Activated CD4-positive, CD25-positive, alpha-beta regulatory T cell treated with anti-CD3 and anti-CD28 coated beads, Interleukin-2, amount 50 U/mL, for 72 hours (primary cell): Measurements from ENCODE around the gene ALDH4A1.
"Not testable (repeated sequence)": the region's sequence is repeated elsewhere in the genome, so short reads cannot be mapped to it uniquely, and the experiment has no call there.

Experiments used
- DNase-seq: peaks from one replicate; pipeline ENCODE4 v3.0.0; 2021

ALDH4A1 gene

GRCh38 chr1:18875107-18875795 lies 27.1 kb downstream of the ALDH4A1 start:
- DNase-seq, result peak; percentile 73

DNA sequence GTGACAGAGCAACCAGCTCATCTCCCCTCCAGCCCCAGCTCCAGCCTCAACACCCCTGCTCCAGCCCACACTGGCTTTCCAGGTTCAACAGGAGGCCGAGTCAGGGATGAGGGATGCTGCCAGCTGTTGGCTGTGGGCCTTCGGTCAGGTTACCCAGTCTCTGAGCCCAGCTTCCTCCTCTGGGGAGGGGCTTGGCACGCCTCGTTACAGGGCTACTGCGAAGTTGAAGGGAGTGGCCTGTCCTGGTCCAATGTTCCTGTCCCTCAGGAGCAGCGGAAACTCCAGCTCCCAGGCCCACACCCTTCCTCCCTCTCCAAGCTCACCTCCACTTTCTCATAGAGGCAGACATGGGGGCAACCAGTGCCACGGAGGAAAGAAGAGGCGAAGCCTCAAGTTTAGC lies 27.8 kb downstream of the ALDH4A1 start:
- DNase-seq, result no peak

DNA sequence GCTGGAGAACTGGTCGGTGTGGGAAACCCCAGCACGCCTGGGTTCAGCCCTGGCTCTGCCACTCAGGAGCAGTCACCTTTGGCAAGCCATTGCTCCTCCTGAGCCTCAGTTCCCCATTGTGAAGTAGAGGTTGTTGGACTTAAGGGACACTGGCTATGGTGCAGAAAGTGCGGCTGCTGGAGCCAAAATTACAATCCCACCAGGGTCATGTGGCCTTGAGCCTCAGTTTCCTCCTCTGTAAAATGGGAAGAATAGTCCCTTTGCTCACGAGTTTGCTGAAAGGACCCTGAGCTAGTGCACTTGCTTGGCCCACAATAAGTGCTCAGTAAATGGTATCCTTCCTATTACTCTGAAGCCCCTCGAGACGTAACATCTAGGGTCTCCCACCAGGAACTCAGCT lies 28.3 kb downstream of the ALDH4A1 start:
- no peak for DNase-seq

- DNase-seq, result no peak
These were observed 30.2 kb downstream of the ALDH4A1 start for GRCh38 chr1:18872071-18872611.

GRCh38 chr1:18871401-18872070 lies 30.8 kb downstream of the ALDH4A1 start:
- DNase-seq, result no peak

DNA sequence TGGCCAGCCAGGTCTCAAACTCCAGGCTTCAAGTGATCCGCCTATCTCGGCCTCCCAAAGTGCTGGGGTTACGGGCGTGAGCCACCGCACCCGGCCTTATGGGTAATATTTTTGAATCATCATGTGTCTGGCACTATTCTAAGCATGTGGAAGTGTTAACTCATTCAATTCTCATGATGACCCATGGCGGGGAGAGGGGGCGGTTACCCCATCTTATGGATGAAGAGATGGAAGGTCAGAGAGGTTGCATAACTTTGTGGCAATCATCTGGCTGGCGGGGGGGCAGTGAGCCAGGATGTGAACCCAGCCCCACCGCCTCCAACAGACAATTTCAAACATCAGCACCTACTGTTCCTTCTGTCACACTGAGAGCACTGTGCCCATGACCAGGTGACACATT lies 31.4 kb downstream of the ALDH4A1 start:
- no peak for DNase-seq

GRCh38 chr1:18870595-18870865 lies 31.8 kb downstream of the ALDH4A1 start:
- not testable (repeated sequence) for DNase-seq

DNA sequence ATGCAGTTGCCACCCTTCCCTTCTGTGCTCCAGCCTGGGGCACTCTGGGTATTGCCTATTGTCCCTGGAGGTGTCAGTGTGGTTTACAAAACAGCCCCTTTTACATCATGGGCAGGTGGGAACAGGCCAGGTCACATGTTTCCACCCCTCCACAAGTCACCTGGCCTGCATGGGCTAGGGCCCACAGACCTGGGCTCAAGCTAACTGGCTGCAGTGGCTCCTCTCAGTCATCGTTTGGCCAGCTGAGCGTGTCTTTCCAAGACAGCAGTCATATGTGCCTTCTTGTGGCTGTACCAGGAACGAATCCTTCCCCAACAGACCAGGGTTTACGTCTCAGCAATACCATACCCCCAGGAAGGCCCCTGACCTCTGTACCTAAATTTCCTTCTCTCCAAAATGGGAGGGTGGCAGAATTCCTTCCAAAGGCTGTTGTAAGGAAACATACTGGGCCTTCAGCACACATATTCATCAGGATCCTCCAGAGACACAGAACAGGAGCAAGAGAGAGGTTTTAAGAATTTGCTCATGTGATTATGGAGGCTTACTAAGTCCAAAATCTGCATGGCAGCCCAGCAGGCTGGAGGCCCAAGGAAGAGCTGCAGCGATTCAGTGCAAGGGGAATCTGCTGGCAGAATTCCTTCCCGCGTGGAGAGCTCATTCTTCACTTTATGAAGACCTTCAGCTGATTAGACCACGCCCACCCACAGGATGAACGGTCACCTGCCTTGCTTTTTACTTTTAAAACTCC lies 32.3 kb downstream of the ALDH4A1 start:
- no peak for DNase-seq

DNA sequence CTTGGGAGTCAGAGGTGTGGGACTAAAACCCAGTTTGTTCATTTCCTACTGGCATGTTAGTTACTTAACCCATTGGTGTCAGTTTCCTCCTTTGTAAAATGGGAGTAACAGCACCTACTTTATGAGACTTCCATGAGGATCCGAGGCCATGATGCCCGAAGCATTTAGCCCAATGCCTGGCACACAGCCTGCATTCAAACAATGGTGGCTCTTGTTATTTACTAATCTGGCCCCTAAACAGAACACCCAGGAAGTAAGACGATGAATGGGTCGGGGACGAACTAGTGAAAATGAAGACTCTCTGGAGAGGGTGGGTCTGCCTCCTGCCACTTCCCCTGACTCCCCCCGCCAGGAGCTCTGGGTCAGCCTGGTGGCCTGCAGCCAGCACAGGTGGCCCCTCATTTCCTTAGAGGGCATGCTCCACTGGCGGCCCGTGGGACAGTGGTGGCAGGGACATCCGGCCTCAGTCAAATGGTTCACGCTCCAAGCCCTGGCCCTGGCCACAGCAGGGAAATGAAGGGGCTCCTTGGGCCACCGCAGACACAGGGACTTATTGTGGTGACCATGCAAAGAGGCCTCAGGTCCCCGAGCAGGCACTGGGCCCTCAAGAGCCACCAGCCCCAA lies 33.4 kb downstream of the ALDH4A1 start:
- no peak for DNase-seq

DNA sequence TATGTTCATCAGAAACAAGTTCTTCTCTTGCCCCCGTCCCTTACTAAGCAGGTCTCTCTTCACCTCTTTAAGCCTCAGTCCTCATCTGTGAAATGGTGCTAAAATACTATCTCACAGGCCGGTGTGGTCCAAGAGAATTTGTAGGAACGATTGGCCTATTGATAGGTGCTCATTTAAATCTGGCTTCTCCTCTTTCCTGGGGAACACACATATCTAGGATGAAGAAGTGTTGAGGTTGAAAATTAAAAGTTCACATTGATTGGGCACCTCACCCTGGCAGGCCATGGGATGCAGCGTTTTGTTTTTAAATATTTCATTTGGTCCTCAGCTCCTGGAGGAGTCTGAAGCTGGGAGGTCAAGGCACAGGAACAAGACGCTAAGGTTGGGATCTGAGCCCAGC lies 34.0 kb downstream of the ALDH4A1 start:
- DNase-seq, result no peak

DNA sequence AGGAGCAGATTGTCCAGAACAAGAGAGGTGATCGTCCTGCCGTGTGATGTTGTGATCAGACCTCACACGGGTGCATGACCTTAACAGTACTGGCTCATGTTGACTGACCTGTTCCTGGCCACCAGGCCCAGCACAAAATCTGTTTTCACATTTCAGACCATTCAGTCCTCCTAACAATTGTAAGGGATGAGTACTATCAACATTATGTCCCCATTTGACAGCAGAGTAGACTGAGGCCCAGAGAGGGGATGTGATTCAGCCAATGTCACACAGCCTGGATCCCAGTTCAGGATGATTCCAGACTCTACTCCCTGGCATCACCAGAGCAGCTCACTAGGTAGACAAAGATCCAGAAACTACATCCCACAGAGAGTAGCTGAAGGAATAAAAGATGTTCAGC lies 35.5 kb downstream of the ALDH4A1 start:
- no peak for DNase-seq

GRCh38 chr1:18866314-18866713 lies 36.0 kb downstream of the ALDH4A1 start:
- no peak for DNase-seq

DNA sequence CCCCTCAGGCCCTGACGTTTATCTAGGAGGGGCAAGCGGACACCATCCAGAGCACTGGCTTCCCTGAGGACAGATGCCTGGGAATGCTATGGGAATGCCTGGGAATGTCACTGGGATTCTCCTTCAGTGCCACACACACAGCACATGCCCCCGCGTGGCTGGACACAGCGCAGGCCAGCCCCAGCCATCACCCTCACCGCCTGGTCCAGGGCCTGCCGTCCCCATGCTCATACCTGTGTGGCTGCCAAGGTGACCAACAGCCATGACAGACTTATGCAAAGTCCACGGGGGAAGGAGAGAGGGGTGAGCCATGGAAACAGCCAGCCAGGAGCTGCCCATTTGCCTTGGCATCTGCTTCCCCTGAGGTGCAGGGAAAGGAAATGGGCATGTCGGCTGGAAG lies 37.2 kb downstream of the ALDH4A1 start:
- no peak for DNase-seq

GRCh38 chr1:18861590-18861989 lies 40.8 kb downstream of the ALDH4A1 start:
- DNase-seq, result no peak

DNA sequence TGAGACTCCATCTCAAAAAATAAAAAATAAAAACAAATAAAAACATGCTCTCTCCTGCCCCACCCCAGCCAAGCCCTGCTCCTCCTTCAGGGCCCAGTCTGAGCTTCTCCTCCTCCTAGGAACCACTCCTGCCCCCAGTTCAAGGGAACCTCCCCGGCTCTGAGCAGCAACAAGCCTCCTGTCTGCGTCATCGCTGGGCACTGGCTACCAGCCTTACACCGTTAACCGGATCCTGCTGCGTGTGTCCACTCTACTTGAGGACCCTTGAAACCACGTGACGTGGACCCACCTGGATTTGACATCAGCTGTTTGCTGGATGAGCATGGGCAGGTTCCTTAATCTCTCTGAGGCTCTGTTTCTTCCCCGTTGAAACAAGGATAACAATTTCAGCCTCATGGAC lies 41.3 kb downstream of the ALDH4A1 start:
- DNase-seq, result no peak

GRCh38 chr1:18859560-18859959 lies 42.8 kb downstream of the ALDH4A1 start, which contains the start of gene TAS1R2:
Gene TAS1R2 (minus strand): TSS chr1:18859660. CDS start chr1:18859660, 0 bp downstream.
- DNase-seq, result no peak

DNA sequence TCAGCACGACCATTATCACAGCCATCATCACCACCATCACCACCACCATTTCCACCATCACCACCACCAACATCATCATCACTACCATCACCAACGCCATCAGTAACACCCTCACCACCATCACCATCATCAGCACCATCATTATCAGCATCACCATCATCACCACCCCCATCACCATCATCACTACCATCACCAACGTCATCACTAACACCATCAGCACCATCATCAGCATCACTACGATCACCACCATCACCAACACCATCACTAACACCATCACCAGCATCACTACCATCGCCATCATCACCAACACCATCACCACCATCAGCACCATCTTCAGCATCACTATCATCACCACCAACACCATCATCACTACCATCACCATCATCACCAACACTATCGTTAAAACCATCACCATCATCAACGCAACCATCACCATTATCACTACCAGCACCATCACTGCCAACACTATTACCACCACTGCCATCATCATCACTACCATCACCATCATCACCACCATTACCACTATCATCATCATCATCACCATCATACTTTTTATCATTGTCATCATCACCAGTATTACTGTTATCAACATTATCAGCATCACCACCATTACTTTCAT lies 44.2 kb downstream of the ALDH4A1 start:
- no peak for DNase-seq

- no peak for DNase-seq
These were observed 45.9 kb downstream of the ALDH4A1 start for GRCh38 chr1:18856435-18856834.

DNA sequence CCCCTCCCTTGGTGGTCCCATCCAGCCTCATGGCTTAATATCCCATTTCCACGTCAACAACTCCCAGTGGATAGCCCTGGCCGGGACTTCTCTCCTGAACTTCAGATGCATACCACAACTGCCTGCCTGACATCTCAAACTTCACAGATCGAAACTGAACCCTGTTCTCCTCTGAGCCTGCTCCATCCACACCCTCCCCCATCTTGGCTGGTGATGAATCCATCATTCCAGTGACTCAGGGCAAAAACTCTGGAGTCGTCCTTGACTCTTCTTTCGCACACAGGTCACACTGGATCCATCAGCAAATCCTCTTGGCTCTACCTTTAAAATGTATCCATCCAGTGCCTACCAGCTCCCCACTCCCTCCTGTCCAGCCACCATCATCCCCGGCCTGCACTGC lies 46.8 kb downstream of the ALDH4A1 start:
- no peak for DNase-seq

DNA sequence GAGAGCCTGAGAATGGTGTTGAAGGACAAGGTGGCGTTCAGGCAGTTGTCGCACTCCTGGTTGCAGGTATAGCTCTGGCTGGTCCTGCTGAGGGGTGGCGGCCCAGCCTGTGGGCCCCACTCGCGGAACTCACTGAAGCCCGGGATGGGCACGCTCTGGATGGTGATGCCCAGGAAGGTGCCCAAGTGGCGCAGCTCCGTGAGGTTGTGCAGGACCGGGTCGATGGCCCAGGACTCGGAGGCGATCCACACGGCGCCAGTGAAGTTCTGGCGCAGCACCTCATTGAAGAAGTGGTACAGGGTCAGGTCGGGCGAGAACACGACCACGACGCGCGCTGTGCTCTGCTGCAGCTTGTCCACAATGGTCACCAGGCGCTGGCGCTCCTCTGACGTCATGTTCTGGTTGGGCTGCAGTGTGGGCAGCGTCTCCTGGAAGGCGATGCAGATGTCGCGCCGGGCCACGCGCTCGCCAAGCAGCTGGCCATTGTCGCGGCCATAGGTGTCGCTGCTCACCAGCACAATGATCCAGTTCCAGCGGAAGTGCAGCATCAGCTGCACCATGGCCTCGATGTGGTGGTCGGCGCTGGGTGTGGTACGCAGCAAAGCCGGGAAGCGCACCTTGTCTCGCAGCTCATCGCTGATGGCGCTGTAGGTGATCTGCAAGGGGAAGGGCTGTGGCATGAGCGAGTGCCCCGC lies 47.9 kb downstream of the ALDH4A1 start:
- DNase-seq, result no peak

GRCh38 chr1:18852501-18852900 lies 49.9 kb downstream of the ALDH4A1 start:
- DNase-seq, result no peak

- no peak for DNase-seq
These were observed 53.1 kb downstream of the ALDH4A1 start for GRCh38 chr1:18849261-18849711.
